Ectodermal cell (in vitro differentiated cells): ENCODE measurements around the gene GMEB1.
"Not testable (repeated sequence)": the region's sequence is repeated elsewhere in the genome, so short reads cannot be mapped to it uniquely, and the experiment has no call there.

Source experiments
- H3K27ac ChIP-seq: 2 replicates; pipeline ENCODE4 v1.7.0; 2013; ENCODE audit warnings: mild to moderate bottlenecking, low read depth, low read length; ENCODE audit not compliant: insufficient read depth, poor library complexity, severe bottlenecking
- H3K27me3 ChIP-seq: 2 replicates; pipeline ENCODE4 v1.7.0; 2013; ENCODE audit warnings: mild to moderate bottlenecking, low read length; ENCODE audit not compliant: insufficient read depth, control insufficient read depth, poor library complexity, severe bottlenecking
- H3K36me3 ChIP-seq: one replicate; pipeline ENCODE4 v1.7.0; 2013; ENCODE audit warnings: low read length; ENCODE audit not compliant: control insufficient read depth, insufficient read depth
- H3K4me1 ChIP-seq: one replicate; pipeline ENCODE4 v1.7.0; 2013; ENCODE audit warnings: low read length; ENCODE audit not compliant: control insufficient read depth, insufficient read depth
- H3K4me3 ChIP-seq: 2 replicates; pipeline ENCODE4 v1.7.0; 2013; ENCODE audit warnings: low read depth, low read length, control low read depth; ENCODE audit not compliant: insufficient read depth
- H3K9me3 ChIP-seq: 2 replicates; pipeline ENCODE4 v1.7.0; 2013; ENCODE audit warnings: mild to moderate bottlenecking, low read length, moderate library complexity; ENCODE audit not compliant: control insufficient read depth
- WGBS, 2 experiments: methylation state at CpG; one replicate each; pipeline ENCODE4 v1.1.7; 2013; ENCODE audit warnings: missing lambda C conversion rate in 2 of 2; 5-methylcytosine and 5-hydroxymethylcytosine counted together

Gene GMEB1

DNA sequence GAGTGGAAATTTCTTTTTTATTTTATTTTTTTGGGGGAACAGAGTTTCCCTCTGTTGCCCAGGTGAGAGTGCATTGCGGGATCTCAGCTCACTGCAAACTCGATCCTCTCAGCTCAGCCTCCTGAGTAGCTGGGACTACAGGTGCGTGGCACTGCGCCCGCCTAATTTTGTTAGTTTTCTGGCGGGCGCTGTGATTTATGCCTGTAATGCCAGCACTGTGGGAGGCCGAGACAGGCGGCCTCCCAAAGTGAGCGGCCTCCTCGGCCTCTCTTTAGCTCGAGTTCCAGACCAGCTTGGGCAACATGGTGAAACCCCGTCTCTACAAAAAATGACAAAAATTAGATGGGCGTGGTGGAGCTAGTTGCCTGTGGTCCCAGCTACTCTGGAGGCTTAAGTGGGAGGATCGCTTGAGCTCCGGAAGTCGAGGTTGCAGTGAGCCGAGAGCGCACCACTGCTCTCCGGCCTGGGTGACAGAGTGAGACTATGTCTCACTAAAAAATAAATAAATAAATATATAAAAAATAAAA is 2.7 kb downstream of the GMEB1 start:
- H3K36me3 ChIP-seq: no peaks in the 10 kb centered on the region
- no peaks in the 10 kb centered on the region for H3K27me3 ChIP-seq
- no peak overlapping the region for H3K4me3 ChIP-seq
- H3K9me3 ChIP-seq: no peaks in the 10 kb centered on the region
- H3K4me1 ChIP-seq: peaks cover 3% of the 10 kb centered on the region
- no peak overlapping the region for H3K27ac ChIP-seq
- WGBS, 2 experiments: 95 to 96% methylated on average over 18 to 19 of the region's 20 CpGs

DNA sequence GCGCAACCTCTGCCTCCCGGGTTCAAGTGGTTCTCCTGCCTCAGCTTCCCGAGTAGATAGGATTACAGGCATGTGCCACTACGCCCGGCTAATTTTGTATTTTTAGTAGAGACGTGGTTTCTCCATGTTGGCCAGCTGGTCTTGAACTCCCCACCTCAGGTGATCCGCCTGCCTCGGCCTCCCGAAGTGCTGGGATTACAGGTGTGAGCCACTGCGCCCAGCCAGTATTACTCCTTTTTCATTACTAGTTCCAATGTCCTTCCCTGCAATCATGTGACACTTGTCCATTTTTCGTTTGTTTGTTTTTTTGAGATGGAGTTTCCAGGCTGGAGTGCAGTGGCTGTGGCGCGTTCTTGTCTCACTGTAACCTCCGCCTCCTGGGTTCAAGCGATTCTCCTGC is 4.4 kb downstream of the GMEB1 start:
- not testable (repeated sequence) for H3K4me3 ChIP-seq, H3K9me3 ChIP-seq, H3K36me3 ChIP-seq, H3K4me1 ChIP-seq, H3K27me3 ChIP-seq, H3K27ac ChIP-seq
- WGBS, 2 experiments: 94 to 95% methylated on average over 15 of the region's 15 CpGs

DNA sequence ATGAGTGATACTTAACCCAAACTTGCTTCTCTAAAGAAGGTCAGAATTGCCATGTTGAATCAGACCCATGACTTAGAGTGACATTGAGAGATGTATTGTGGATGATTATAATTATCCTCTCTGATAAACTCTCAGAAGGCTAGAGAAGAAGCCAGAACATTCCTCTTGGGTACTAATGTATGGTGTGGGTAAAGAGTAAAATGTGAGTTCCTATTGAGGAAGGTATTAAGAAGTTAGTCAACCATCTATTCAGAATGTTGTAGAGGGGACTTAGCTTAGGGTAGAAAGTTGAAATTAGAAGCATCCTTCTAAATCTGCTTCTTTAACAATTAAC is 7.3 kb downstream of the GMEB1 start:
- no peaks in the 10 kb centered on the region for H3K36me3 ChIP-seq
- no peaks in the 10 kb centered on the region for H3K27me3 ChIP-seq
- H3K9me3 ChIP-seq: no peaks in the 10 kb centered on the region
- no peaks in the 10 kb centered on the region for H3K4me1 ChIP-seq
- no peak overlapping the region for H3K27ac ChIP-seq
- H3K4me3 ChIP-seq: no peak overlapping the region

DNA sequence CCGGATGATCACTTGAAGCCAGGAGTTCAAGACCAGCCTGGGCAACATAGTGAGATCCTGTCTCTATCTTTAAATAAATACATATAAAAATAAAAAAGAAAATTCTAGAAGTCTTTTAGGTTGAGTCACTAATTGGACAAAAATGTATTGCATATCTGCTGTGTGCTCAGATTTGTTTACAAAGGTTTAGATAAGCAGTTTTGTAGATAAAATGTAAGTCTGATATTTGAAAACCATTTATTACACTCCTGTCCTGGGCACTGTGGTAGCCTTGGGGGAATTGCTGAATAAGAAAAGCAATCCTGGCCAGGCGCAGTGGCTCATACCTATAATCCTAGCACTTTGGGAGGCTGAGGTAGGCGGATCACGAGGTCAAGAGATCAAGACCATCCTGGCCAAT is 11.6 kb downstream of the GMEB1 start:
- Histone ChIP-seq H3K4me1 (no peaks in the 10 kb centered on the region), H3K4me3 (no peak overlapping the region), H3K27ac (no peak overlapping the region), H3K27me3 (no peaks in the 10 kb centered on the region), H3K36me3 (no peaks in the 10 kb centered on the region), H3K9me3 (no peaks in the 10 kb centered on the region)
- WGBS, 2 experiments: 93 to 97% methylated on average over 4 of the region's 4 CpGs

DNA sequence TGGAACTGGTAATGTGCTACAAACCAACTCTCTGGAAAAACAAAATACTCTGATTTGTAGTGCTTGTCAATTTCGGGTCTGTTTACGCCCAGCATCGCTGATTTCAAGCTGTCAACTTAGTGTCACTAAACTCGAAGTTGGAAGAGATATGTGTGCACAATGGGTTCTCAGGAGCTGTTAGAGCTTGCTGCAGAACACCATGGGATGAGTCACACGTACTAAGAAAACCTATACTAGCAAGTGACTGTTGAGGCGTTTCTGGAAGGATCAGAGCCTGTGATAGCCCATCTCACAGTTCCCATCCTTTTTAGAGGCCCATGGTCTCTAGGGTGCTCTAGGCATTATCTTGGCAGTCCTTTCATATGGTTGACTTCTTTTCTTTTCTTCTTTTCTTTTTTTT is 14.3 kb downstream of the GMEB1 start:
- 94 to 96% methylated on average over 6 of the region's 6 CpGs for WGBS, 2 experiments
- H3K27me3 ChIP-seq: no peaks in the 10 kb centered on the region
- H3K9me3 ChIP-seq: no peaks in the 10 kb centered on the region
- H3K4me3 ChIP-seq: no peak overlapping the region
- H3K4me1 ChIP-seq: no peaks in the 10 kb centered on the region
- no peaks in the 10 kb centered on the region for H3K36me3 ChIP-seq
- no peak overlapping the region for H3K27ac ChIP-seq

DNA sequence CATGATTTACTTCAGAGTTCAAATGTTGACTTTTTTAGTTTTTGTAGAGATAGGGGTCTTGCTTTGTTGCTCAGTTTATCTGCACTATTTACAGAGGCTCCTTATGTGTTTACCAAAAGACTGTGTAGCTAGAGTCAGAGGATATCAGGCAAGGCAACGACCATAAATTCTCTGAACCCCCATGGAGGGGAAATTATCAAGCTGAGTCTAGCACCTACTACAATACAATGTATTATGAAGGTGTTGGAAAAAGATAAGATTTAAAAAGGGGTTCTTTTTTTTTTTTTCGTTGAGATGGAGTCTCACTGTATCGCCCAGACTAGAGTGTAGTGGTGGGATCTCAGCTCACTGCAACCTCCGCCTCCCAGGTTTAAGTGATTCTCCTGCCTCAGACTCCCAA is 16.4 kb downstream of the GMEB1 start:
- Histone ChIP-seq H3K4me1 (no peaks in the 10 kb centered on the region), H3K4me3 (no peak overlapping the region), H3K36me3 (no peaks in the 10 kb centered on the region), H3K27ac (no peak overlapping the region), H3K9me3 (no peaks in the 10 kb centered on the region), H3K27me3 (no peaks in the 10 kb centered on the region)
- 95 to 99% methylated on average over 3 to 4 of the region's 4 CpGs for WGBS, 2 experiments

DNA sequence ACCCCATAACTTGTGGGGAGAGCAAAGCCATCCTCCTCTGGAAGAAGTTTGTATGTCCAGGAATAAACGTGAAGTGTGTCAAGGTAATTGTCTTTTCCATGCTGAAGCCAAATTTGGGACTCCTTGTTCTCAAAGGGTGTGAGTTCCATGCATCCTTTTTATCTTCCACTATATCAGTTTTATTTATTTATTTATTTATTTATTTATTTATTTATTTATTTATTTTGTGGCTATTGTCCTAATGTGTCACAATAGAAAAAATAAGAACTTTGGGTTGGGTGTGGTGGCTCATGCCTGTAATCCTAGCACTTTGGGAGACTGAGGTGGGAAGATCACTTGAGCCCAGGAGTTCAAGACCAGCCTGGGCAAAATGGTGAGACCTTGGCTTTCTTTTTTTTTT is 23.0 kb downstream of the GMEB1 start:
- not testable (repeated sequence) for H3K4me3 ChIP-seq, H3K27ac ChIP-seq, H3K9me3 ChIP-seq, H3K27me3 ChIP-seq, H3K4me1 ChIP-seq
- 94 to 100% methylated on average over 1 of the region's 1 CpG for WGBS, 2 experiments
- peaks cover 24% of the 10 kb centered on the region for H3K36me3 ChIP-seq

DNA sequence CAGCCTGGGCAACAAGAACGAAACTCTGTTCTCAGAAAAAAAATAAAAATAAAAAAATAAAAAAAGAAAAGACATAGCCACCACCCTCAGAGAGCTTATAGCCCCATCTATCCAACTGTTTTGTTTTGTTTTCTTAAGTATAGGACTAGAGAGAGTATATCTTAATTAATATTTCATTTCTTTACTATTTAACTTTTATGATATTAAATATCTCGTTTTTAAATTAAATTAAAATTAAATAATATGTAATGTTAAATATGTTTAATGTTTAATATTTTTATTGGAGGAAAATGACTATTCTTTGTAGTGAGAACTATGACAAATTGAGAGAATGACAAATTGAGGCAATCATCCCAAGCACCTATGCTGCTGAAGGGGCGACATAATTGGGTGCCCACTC is 35.0 kb downstream of the GMEB1 start:
- Histone ChIP-seq H3K27ac (no peak overlapping the region), H3K36me3 (peaks cover 18% of the 10 kb centered on the region), H3K4me3 (no peak overlapping the region), H3K27me3 (no peaks in the 10 kb centered on the region), H3K9me3 (no peaks in the 10 kb centered on the region), H3K4me1 (no peaks in the 10 kb centered on the region)
- 94 to 96% methylated on average over 1 of the region's 3 CpGs for WGBS, 2 experiments

DNA sequence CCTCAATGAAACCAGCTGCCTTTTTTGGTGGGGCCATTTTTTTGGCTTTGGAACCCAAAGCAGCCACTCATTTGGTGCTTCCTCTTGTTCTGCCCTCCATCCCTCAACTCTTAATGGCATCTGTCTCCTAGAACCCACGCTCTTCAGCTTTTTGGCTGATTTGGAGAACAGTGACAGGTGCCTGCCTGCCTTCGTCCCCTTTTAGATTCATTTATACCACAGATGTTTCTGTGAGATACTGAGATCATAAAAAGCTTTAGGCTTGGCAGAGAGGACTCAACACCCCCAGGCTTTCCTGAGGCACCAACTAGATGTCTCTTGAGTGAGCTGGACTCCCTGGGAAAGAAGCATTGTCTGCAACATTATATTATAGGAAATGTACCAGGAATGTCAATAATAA is 47.8 kb downstream of the GMEB1 start:
- no peak overlapping the region for H3K4me3 ChIP-seq
- WGBS, 2 experiments: 95 to 99% methylated on average over 2 of the region's 2 CpGs
- no peaks in the 10 kb centered on the region for H3K27me3 ChIP-seq
- H3K27ac ChIP-seq: no peak overlapping the region
- no peaks in the 10 kb centered on the region for H3K9me3 ChIP-seq
- no peaks in the 10 kb centered on the region for H3K4me1 ChIP-seq
- H3K36me3 ChIP-seq: peaks cover 5% of the 10 kb centered on the region

DNA sequence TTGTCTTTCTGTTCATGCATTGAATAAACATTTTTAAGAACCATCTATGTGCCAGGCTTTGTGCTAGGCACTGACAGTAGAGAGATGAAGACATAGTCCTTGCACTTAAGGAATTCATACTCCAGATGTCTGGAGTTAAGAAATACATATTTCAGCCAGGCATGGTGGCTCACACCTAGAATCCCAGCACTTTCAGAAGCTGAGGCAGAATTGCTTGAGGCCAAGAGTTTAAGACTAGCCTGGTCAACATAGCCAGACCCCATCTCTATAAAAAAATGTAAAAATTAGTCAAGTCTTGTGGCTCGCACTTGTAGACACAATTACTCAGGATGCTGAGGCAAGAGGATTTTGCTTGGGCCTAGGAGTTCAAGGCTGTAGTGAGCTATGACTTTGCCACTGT is 49.6 kb downstream of the GMEB1 start:
- Histone ChIP-seq H3K9me3 (no peaks in the 10 kb centered on the region), H3K4me3 (no peak overlapping the region), H3K27me3 (no peaks in the 10 kb centered on the region), H3K36me3 (peaks cover 5% of the 10 kb centered on the region), H3K4me1 (no peaks in the 10 kb centered on the region), H3K27ac (no peak overlapping the region)
- 92 to 100% methylated on average over 1 of the region's 1 CpG for WGBS, 2 experiments

DNA sequence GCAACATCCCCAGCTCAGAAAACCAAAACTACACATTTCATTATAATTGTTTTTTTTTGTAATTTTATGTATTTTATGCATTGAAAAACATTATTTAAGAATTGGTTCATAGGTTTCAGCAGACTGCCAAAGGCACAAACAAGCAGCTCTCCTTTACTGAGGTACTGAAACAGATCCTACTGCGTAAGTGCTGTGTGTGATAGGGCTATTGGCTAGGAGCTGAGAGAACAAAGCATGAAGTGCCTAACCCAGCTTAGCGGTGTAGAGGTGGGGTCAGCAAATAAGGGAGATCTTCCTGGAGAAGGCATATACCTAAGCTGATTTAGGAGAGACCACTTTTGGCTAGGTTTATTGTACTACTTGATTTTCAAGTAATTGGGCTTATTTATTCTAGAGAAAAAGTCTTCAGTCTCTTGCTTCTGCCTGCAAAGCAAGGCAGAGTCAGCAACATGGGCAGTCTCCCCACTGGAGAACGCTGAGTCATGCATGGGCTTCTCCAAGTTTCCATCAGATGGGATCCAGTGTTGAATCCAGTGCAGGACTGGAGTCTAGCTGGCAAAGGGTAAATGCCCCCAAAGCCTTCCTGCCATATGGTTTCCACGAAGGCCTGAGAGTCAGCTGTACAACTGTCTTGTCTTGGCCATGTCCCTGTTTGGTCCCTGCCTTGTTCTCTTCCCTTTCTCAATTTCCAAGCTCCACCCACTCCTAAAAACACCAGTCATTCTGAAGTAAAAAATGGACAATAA is 50.2 kb downstream of the GMEB1 start:
- Histone ChIP-seq H3K27ac (no peak overlapping the region), H3K36me3 (peaks cover 5% of the 10 kb centered on the region), H3K4me1 (no peaks in the 10 kb centered on the region), H3K4me3 (no peak overlapping the region), H3K27me3 (no peaks in the 10 kb centered on the region), H3K9me3 (no peaks in the 10 kb centered on the region)
- WGBS, 2 experiments: 85 to 89% methylated on average over 4 of the region's 4 CpGs
